Skin epidermis (tissue), 12 donors: Measurements from ENCODE around the gene CHCHD3.
A peak's percentile ranks its signal among the peaks of the same experiment; 100 is the strongest.

Experiments
- H3K27ac ChIP-seq, 21 experiments: fragments of 200-600 bp; sonication (generic) in 11 of 21; one replicate each; pipeline ENCODE4 v1.5.0; 2020; ENCODE audit warnings: mild to moderate bottlenecking in 3 of 21, inconsistent platforms in 2 of 21, moderate library complexity in 2 of 21
- H3K4me3 ChIP-seq, 7 experiments: fragments of 200-600 bp; sonication (generic) in 2 of 7; one replicate each; pipeline ENCODE4 v1.5.0; 2020; ENCODE audit warnings: inconsistent platforms in 2 of 7, mild to moderate bottlenecking in 2 of 7, moderate library complexity in 1 of 7

CHCHD3 gene

GRCh38 chr7:133081599-133082389, at the start of gene CHCHD3:
TSS of gene CHCHD3 (minus strand) at chr7:133082090. CDS start at chr7:133081937, 153 bp downstream.
- H3K4me3 ChIP-seq: peak within 1 kb of the TSS; percentile 82 to 99 (median 88)
- peak within 1 kb of the TSS; percentile 23 to 90 (median 86) for H3K27ac ChIP-seq

- H3K27ac ChIP-seq: no peak overlapping the region
- H3K4me3 ChIP-seq: no peak overlapping the region
Observed at GRCh38 chr7:133130166-133130565, 48.3 kb upstream of the CHCHD3 start.

- Histone ChIP-seq H3K27ac (no peak overlapping the region), H3K4me3 (no peak overlapping the region)
Observed at GRCh38 chr7:133126422-133126821, 44.5 kb upstream of the CHCHD3 start.

- H3K4me3 ChIP-seq: no peak overlapping the region
- no peak overlapping the region for H3K27ac ChIP-seq
Observed at GRCh38 chr7:133124974-133125373, 43.1 kb upstream of the CHCHD3 start.

- H3K27ac ChIP-seq: no peak overlapping the region
- H3K4me3 ChIP-seq: no peak overlapping the region
Observed at GRCh38 chr7:133121175-133121844, 39.4 kb upstream of the CHCHD3 start.

GRCh38 chr7:133119067-133119466, 37.2 kb upstream of the CHCHD3 start:
- H3K27ac ChIP-seq: no peak overlapping the region
- H3K4me3 ChIP-seq: no peak overlapping the region

GRCh38 chr7:133118261-133118660, 36.4 kb upstream of the CHCHD3 start:
- Histone ChIP-seq H3K4me3 (no peak overlapping the region), H3K27ac (no peak overlapping the region)

- Histone ChIP-seq H3K4me3 (no peak overlapping the region), H3K27ac (no peak overlapping the region)
Observed at GRCh38 chr7:133117452-133117851, 35.6 kb upstream of the CHCHD3 start.

GRCh38 chr7:133115596-133115995, 33.7 kb upstream of the CHCHD3 start:
- H3K27ac ChIP-seq: no peak overlapping the region
- H3K4me3 ChIP-seq: no peak overlapping the region

- H3K27ac ChIP-seq: no peak overlapping the region
- H3K4me3 ChIP-seq: no peak overlapping the region
Observed at GRCh38 chr7:133114519-133114918, 32.6 kb upstream of the CHCHD3 start.

- no peak overlapping the region for H3K4me3 ChIP-seq
- H3K27ac ChIP-seq: no peak overlapping the region
Observed at GRCh38 chr7:133112976-133113375, 31.1 kb upstream of the CHCHD3 start.

GRCh38 chr7:133112335-133112734, 30.4 kb upstream of the CHCHD3 start:
- Histone ChIP-seq H3K27ac (no peak overlapping the region), H3K4me3 (no peak overlapping the region)

GRCh38 chr7:133110312-133110711, 28.4 kb upstream of the CHCHD3 start:
- Histone ChIP-seq H3K27ac (no peak overlapping the region), H3K4me3 (no peak overlapping the region)

GRCh38 chr7:133109816-133110215, 27.9 kb upstream of the CHCHD3 start:
- H3K4me3 ChIP-seq: no peak overlapping the region
- H3K27ac ChIP-seq: no peak overlapping the region

- H3K4me3 ChIP-seq: no peak overlapping the region
- H3K27ac ChIP-seq: no peak overlapping the region
Observed at GRCh38 chr7:133108023-133108422, 26.1 kb upstream of the CHCHD3 start.

- no peak overlapping the region for H3K4me3 ChIP-seq
- no peak overlapping the region for H3K27ac ChIP-seq
Observed at GRCh38 chr7:133102276-133103060, 20.6 kb upstream of the CHCHD3 start.

GRCh38 chr7:133099633-133100286, 17.9 kb upstream of the CHCHD3 start:
- H3K27ac ChIP-seq: no peak overlapping the region
- H3K4me3 ChIP-seq: no peak overlapping the region

GRCh38 chr7:133095119-133095671, 13.3 kb upstream of the CHCHD3 start:
- no peak overlapping the region for H3K27ac ChIP-seq

GRCh38 chr7:133091943-133092464, 10.1 kb upstream of the CHCHD3 start:
- Histone ChIP-seq H3K27ac (no peak overlapping the region), H3K4me3 (no peak overlapping the region)

More at GRCh38 chr7:133095119-133095671, 13.3 kb upstream of the CHCHD3 start:
- H3K4me3 ChIP-seq: no peak overlapping the region
